Muscle of back (tissue), 11 donors: ENCODE data around the gene CHAC1. TPM values are rescaled to one million over a fixed set of nuclear protein-coding genes. Genes with fewer than 3 reads are reported as not detected.
"Not testable (repeated sequence)": the region's sequence is repeated elsewhere in the genome, so short reads cannot be mapped to it uniquely, and the experiment has no call there.

Experiments used
- DNase-seq, 3 donors: peaks; one replicate each; pipeline versions ENCODE4 v3.0.0 to v3.0.0-alpha.2; 2013
- polyA plus RNA-seq, 10 donors: library from polyadenylated mRNA; unstranded; fragments of 120-200 nt; gene quantifications; one replicate each; pipeline ENCODE4 v1.2.1, GENCODE V29; 2013; ENCODE audit not compliant: insufficient read length in 10 of 10

The CHAC1 gene
- polyA plus RNA-seq, 10 donors: 1.3 to 6.5 (median 3.1) TPM

DNA sequence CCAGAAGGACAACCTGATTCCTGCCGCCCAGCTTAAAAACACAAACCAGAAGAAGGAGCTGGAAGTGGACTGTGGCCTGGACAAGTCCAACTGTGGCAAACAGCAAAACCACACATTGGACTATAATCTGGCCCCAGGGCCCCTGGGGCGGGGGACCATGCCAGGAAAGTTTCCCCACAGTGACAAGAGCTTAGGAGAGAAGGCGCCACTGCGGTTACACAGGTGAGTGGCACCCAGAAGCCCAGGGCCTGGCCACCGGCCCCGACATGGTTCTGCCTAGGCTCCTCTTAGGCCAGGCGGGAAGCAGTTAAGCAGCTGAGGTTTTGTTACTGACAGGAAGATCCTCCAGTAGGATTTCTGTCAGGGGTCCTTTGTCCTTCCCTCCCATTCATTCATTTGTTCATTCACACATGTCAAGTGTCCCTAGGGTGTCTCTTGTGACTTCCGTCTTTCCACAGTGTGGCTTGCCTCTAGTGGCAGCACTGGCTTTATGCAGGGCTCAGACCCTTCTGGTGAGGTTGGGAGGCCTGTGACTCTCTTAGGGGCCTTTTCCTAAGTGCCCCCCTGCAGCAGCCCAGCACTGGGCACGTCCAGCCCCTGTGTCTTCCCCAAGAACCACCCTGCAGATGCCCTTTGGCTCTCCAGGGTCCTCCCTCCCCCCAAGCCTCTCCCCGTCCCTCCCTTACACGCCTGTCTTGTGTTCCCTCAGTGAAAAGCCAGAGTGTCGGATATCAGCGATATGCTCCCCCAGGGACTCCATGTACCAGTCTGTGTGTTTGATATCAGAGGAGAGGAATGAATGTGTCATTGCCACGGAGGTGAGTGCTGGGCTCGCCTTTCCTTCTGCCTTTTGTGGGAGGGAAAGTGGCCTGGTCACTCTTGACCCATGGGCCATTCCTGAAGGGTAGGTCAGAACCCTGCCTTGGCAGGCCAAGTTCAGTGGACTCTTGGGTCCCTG, 16.3 kb upstream of the CHAC1 start:
- peak in 1 of 3 donors; percentile 44 for DNase-seq

GRCh38 chr15:40937762-40938535, 15.3 kb upstream of the CHAC1 start:
- no peak for DNase-seq

DNA sequence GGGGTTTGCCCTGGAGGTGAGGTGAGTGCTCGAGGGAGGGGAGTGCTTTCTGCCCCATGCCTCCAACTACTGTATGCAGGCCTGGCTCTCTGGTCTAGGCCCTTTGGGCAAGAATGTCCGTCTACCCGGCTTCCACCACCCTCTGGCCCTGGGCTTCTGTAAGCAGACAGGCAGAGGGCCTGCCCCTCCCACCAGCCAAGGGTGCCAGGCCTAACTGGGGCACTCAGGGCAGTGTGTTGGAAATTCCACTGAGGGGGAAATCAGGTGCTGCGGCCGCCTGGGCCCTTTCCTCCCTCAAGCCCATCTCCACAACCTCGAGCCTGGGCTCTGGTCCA, 14.8 kb upstream of the CHAC1 start:
- DNase-seq: no peak

DNA sequence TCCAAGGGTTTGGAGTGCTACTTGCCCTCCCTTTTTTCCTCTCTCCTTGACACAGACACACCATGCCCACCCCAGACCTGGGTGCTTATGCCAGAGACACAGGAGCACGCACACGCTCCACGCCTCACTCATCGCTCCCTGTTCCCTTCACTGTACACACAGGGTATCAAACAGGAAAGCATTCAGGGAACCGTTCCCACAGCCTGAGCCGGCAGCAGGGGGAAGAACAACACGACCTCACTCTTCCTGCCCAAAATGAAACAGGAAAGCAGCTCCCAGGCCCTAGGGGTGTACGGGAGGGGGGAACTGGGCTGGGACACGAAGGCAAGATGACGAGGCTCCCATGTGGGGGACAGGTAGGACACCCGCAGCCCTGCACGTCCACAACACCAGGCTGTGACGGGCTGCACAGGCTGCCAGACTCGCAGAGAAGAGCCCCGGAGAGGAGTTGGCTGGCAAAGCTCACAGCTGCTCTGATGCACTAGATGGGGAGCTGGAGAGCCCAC, 12.9 kb upstream of the CHAC1 start:
- DNase-seq: peak in 1 of 3 donors; percentile 61

DNA sequence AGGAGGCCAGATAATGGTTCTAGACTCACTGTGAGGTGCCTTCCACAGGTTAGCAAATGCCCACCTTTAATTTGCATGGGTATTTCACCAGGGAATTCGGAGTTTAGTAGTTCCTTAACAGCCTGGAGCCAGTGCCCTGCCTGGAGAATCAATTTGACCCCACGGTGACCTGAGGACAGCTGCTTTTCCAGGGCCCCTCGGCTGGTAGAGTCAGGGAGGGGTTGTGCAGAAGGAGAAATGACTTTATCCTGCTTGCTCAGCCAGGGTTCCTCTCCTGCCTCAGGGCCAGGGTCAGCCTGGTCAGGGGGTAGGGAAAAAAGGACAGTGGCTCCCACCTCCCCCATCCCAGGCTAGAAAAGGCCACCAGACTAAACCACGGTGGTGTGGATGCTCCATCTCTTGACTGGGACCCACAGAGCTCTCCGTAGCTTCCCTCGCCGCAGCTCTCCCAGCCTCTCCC, 12.2 kb upstream of the CHAC1 start:
- DNase-seq: peak in 1 of 3 donors; percentile 58

- peak; percentile 73 to 88 (median 84) for DNase-seq
Measured at GRCh38 chr15:40941528-40942336, 11.5 kb upstream of the CHAC1 start.

- peak in 1 of 3 donors; percentile 42 for DNase-seq
Measured at GRCh38 chr15:40942337-40942854, 10.9 kb upstream of the CHAC1 start.

DNA sequence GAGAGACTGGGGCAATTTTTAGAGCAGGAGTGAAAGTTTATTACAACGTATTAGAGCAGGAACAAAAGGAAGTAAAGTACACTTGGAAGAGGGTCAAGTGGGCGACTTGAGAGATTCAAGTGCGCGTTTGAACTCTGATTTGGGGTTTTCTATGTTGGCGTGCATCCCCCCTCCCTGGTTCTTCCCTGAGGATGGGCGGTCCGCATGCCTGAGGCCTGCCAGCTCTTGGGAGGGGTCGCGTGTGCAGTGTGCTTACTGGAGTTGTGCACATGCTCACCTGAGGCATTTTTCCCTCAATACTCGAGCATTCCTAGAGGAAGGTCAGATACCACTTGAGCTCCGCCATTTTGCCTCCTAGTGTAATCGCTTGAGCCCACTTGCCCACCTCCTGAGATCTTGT, 10.4 kb upstream of the CHAC1 start:
- no peak for DNase-seq

DNA sequence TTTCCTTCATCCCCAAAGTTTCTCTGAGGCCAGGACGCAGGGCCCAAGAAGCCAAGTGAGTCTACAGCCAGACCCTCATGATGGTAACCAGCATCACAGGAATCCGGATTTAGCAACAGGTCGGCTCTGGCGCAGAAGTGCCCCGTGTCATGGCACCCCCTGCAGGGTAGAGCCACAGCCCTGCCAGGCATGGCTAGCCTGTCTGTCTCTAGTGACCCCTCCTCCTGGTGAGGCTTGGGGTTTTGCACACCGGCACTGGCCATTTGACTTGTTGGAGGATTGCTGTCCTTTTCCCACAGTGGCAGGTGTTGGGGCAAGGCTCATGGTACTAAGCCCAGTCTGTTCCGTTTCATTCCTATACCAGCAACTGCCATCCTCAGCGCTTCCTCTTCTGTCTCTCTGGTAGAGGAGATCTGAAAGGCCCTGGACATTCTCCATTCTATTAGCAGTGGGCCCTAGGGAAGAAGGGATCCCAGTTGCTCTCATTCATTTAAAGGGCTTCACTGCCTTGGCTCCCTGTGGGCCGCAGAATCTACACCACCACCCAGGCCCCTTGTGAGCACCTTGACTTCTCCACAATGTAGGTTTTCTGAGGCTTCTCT, 9.4 kb upstream of the CHAC1 start:
- no peak for DNase-seq

DNA sequence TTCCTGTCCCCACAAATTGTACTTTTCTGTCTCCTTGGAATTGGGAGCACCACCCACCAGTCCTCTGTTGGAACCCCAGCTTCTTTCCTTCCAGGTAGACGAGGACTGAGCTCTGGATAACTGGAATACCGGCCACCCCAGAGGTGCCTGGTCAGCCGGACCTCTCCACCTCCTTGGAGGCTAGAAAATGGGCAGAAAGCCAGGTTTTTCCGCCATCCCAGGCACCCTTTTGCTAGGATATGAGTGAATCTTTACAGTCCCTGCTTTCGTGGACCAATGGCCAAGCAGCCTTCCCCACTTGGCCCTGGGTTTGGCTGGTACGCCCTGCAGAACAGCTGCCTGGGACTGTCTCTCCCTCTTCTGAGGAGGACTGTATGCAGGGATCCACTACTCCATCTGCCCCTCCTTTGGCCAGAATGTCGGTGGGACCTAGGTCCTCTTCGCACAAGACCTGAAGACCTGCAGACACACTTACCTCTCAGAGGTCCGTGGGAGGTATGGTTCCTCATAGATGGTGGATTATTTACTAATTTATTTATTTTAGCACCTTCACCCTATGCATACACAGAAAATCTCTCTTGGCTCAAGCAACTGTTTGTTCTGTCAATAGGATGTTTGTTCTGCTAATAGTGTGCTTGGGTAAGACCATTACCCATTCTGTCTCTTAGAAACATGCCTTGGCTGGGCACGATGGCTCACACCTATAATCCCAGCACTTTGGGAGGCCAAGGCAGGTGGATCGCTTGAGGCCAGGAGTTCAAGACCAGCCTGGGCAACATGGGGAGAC, 8.6 kb upstream of the CHAC1 start:
- no peak for DNase-seq

DNA sequence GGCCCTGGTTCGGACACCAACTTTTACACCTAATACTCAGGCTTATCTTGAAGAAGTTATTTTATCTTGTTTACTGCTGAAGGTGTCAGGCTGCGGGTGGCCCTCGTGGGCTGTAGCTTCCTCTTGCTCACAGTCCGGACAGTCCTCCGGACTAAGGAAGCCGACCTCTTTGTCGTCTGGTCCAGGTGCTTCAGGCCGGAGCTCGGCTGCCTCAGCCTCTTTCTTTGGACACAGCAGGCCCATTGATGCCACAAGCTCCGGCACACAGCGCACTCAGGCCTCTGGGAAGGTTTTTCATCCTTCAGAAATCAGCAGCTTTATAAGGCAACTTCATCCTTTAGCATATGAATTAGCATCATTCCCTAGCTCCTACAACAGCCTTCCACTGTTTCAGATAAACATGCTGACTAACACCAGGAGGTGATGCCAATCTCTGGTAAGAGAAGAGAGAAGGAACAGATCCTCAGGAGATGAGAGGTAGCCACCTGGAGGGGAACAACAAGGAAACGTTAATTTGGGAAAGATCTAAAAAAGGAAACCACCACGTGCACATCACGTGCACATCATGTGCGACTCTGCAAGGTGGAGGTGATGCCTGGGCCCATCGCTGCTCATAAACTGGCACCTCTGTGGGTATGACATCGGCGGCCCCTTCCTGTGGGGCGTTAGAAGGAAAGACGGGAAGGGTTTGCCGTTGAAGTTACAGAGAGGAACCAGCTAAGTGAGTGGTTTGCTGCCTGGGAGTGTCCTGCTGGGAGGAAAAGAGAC, 4.4 kb upstream of the CHAC1 start:
- DNase-seq: no peak

DNA sequence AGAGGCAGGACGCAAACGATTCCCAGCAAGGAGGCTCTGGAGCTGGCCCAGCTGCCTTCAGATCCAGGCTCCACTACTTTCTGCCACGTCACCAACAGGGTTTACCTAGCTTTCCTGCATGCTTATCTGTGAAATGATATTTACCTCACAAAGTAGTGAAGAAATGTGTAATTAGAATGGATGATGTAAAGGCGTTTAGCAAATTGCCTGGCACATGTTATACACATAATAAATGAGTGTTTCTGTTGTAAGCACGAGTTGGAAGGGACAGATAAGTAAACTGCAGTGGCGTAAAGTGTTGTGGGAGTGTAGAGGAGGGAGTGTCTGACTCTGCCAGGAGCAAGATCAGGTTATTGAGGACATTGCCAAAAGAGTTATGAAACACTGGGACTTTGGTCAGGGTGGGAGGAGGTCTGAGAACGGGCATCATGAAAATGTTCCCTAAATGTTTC, 3.5 kb upstream of the CHAC1 start:
- DNase-seq: no peak

- no peak for DNase-seq
Measured at GRCh38 chr15:40951764-40952163, 1.5 kb upstream of the CHAC1 start.

DNA sequence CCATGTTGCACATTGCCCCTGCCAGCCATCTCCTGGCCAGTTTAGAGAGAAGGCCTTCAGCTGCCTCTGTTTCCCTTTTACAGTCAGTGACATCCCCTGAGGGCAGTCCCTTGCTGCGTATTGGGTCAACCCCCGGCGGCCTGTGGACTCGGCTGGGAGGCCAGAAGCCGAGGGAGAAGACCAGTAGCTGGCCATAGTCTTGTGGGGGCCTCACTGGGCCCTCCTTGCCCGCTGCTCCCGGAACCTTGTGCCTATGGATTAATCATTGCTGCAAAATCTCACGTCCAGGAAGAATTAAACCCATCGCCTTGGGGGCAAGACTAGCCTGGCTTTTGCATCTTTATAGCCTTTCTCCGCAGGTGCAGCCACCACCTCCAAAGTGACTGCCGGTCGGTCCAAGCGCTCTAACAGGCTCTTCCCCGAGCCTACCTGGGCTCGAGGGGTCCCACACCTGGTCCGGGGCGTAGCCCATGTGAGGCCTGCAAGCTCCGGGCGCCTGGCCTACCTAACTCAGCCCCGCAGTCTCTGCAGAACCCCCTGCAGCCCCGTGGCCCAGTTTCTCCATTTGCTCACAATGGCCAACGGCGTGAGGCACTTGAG, 870 bp upstream of the CHAC1 start:
- no peak for DNase-seq

DNA sequence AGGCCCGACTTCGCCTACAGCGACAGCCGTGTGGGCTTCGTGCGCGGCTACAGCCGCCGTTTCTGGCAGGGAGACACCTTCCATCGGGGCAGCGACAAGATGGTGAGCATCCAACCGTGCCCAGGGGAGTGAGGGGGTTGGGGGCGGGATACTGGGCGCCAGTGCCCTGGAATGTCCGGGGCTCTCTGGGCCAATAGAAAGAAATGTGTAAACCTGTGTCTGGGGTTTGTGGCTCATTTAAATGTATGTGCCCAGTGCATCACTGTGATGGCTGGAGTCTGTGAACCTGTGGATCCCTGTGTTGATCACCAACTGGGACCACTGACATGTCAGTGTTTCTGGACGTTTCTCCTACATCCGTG, 423 bp downstream of the CHAC1 start:
- DNase-seq: no peak

GRCh38 chr15:40954158-40954848, 1.0 kb downstream of the CHAC1 start:
- DNase-seq: not testable (repeated sequence)

DNA sequence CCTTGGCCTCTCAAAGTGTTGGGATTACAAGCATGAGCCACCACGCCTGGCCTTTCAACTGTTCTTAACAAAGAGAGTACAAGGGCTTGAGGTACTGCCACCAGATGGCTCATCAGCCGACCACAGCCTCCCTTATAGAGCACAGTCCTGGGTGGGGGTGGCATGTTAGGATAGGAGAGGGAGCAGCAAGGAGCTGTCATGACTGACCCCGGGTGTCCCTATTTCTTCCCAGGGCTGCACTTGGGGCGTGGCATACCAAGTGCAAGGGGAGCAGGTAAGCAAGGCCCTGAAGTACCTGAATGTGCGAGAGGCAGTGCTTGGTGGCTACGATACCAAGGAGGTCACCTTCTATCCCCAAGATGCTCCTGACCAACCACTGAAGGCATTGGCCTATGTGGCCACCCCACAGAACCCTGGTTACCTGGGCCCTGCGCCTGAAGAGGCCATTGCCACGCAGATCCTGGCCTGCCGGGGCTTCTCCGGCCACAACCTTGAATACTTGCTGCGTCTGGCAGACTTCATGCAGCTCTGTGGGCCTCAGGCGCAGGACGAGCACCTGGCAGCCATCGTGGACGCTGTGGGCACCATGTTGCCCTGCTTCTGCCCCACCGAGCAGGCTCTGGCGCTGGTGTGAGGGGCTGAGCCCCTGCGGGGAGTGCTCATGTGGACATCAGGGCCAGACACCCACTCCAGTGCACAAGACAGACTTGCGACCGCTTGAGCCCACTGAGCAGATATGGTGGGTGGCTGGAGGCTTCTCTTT, 2.1 kb downstream of the CHAC1 start:
- DNase-seq: no peak
